ENCODE measurements around the gene SIRT5.

GRCh38 chr6:13590574-13591153, 16.3 kb downstream of the SIRT5 start:
- TF ChIP-seq POLR2AphosphoS5 (IDR thresholded peaks at IDR 0.05; ENCODE audit: low read depth, low read length) (no peak), TAF1 (IDR thresholded peaks at IDR 0.05; ENCODE audit: borderline replicate concordance, insufficient read depth, low read length) (no peak), SIN3A (IDR thresholded peaks at IDR 0.05; ENCODE audit: borderline replicate concordance, insufficient read depth, low read length) (no peak)
- TF ChIP-seq, protein P1, sequence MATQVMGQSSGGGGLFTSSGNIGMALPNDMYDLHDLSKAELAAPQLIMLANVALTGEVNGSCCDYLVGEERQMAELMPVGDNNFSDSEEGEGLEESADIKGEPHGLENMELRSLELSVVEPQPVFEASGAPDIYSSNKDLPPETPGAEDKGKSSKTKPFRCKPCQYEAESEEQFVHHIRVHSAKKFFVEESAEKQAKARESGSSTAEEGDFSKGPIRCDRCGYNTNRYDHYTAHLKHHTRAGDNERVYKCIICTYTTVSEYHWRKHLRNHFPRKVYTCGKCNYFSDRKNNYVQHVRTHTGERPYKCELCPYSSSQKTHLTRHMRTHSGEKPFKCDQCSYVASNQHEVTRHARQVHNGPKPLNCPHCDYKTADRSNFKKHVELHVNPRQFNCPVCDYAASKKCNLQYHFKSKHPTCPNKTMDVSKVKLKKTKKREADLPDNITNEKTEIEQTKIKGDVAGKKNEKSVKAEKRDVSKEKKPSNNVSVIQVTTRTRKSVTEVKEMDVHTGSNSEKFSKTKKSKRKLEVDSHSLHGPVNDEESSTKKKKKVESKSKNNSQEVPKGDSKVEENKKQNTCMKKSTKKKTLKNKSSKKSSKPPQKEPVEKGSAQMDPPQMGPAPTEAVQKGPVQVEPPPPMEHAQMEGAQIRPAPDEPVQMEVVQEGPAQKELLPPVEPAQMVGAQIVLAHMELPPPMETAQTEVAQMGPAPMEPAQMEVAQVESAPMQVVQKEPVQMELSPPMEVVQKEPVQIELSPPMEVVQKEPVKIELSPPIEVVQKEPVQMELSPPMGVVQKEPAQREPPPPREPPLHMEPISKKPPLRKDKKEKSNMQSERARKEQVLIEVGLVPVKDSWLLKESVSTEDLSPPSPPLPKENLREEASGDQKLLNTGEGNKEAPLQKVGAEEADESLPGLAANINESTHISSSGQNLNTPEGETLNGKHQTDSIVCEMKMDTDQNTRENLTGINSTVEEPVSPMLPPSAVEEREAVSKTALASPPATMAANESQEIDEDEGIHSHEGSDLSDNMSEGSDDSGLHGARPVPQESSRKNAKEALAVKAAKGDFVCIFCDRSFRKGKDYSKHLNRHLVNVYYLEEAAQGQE (IDR thresholded peaks at IDR 0.05; ENCODE audit: insufficient read depth in 1 of 2, low read depth in 2 of 2, low read length in 2 of 2): no peak
